GM21381 (cell line): ENCODE measurements around the gene ZNF764.
"Not testable (repeated sequence)": the region's sequence is repeated elsewhere in the genome, so short reads cannot be mapped to it uniquely, and the experiment has no call there.

ENCODE experiments used
- ATAC-seq: cut with Tn5 transposase; IDR thresholded peaks from one replicate; pipeline ENCODE4 v1.9.1; 2021; ENCODE audit warnings: mild to moderate bottlenecking, moderate library complexity; ENCODE audit not compliant: unreplicated experiment

Gene ZNF764

DNA sequence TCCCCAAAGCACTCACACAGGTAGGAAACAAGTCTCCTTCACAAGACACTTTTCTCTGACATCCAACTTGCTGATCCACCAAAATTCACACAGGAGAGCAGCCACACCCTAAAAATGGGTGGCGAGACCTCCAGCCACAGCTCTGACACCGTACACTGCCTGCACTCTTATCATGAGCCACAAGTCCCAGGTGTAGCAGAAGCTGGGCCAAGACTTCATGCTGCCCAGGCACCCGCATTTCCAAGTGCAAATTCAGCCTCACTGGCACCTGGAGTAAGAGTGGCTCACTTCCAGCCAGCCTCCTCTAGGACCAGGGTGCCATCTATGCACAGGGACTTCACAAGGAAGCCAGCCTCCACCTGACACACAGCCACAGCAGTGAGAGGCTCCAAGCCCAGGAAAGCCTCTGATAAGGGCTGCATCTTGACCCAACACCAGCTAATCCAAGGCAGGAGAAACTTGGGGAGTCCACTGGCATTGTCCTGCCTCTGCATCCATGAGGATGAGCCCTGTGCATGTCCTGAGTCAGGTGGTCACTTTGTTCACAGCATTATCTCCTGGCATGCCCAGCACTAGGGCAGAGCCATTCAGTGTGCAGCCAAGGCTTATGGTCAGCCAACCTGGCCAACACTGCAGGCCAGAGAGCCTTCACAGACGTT, 29.2 kb downstream of the ZNF764 start:
- ATAC-seq: no peak

DNA sequence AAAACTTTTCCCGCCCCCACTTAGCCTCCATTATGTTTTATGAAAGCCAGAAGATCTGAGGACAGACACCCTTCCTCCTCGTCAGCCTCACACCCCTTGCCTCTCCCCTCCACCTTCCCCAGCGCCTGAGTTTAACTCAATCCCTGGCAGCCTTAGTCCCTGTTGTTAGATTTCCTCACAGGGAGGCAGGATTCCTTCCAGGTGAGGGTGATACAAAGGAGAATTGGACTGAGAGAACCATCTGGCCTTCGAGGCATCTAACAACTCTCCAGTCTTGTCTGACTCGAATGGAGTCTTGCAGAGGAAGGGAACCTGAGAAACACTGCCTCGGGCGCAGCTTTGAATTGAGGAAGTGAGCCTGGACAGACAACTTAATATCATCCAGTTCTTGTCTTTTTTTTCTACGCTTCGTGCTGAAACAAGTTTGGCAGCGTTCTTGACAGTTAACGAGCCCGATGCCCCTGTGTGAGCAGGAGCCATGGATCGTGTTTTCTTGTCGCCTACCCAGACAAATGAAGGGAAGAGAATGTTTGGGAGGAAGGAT, 30.5 kb downstream of the ZNF764 start:
- no peak for ATAC-seq

DNA sequence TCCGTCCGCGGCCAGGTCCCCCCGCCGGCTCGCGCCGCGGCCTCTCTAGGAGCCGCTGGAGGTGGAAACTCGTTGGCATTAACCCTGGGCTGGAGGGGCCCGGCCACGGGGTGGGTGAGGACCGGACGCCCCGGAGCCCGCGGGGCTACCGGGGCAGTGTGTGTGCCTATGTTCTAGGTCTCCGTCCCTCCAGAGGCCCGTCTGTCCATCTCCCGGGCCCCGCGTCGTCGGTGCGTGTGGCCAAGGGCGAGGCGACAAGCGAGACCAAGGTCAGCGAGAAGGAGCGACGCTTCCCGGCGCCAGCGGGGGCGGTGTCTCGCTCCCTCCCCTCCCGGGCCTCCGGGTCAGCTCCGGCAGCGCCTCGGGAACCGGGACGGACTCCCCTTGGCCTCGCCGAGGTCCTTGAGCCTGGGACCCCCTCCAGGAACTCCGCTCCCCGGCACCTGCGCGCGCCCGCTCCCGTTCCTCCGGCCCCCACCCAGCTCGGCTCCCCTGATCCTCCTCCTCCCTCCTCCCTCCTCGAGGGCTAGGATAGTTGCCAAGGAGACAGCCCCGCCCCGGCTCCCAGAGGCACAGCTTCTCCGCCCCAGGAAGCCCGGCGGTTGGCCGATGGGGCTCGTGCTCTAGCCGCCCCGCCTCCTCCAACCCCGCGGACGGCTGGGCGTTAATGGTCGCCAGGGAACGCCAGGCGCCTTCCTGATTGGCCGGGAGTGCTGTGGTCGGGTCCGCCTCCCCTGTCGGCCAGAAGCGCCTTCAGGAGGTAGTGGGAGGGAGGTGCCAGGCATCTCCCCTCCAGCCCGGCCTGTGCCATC, 31.1 kb downstream of the ZNF764 start:
- peak; percentile 73 for ATAC-seq

DNA sequence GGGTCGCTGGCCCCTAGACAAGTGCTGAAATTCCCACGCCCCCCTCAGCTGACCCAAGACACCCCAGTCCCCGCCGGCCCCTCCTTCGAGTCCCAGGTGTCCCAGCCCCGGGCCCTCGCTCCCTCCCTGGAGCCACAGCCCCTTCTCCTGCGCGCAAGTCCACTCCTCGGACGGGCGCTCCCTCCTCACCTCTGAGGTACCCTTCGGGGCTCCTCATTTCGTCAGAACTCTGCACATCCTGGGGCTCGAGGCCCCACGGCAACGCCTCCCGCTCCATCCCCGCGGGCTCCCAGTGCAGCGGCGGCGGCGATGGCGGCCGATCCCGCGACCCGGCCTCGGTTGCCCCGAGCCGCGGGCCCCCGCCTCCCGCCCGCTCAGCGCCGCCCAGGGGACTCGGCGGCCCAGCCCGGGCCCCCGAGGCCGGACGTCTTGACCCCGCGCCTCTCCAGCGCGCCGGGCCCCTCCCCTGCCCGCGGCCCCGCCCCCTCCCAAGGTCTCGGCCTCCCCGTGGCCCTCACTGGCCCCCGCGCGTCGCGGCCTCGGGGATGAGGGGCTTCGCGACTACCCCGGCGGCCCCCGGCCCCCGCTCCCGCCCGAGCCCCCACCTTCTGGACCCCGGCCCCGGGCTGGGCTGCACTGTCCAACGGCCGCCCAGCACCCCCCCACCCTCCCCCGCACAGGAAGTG, 31.9 kb downstream of the ZNF764 start, which contains the start of gene ZNF768:
ZNF768 (minus strand) TSS at position 430 of the 686 bp plus-strand sequence; CDS start at position 277, 153 bp downstream.
- peak; percentile 36 for ATAC-seq

DNA sequence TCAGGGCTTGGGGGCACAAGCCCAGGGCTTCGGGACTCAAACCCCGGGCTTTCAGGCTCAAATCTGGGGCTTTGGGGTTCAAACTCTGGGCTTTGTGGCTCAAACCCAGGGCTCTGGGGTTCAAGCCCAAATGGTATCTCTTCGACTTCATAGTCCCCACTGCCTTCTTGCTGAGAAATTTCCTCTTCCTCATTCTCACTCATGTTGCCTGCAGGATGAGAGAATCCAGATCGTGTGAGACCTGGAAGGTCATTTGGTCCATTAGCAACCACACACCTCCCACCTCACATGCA, 32.4 kb downstream of the ZNF764 start:
- ATAC-seq: no peak

DNA sequence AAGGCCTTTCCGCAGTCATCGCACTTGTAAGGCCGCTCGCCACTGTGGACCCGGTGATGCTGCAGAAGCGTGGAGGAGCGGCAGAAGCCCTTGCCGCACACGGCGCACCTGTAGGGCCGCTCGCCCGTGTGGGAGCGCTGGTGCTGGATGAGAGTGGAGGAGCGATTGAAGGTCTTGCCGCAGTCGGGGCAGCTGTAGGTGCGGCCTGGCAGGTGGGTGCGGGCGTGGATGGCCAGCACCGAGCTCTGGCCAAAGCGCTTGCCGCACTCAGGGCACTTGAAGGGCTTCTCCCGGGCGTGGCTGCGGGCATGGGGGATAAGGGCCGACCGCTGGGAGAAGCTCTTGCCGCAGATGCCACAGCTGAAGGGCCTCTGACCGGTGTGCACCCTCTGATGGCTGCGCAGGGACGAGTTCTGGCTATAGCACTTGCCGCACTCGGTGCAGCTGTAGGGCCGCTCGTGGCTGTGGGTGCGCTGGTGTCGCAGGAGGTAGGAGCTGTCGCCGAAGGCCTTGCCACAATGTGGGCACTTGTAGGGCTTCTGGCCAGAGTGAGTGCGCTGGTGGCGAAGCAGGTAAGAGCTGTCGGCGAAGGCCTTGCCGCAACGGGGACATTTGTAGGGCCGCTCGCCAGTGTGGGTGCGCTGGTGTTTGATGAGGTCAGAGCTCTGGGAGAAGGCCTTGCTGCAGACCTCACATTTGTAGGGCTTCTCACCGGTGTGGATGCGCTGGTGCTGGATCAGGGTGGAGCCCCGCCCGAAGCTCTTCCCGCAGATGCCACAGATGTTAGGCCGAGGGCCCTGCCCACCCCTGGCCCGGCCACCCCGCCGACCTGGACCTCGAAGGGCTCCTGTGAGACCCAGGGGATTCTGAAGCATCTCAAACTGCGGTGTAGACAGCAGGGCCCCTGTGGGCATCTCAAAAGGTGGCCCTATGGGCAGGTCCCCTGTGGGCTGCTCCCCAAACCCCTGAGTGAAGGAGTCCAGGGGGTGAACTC, 33.3 kb downstream of the ZNF764 start:
- ATAC-seq: no peak

DNA sequence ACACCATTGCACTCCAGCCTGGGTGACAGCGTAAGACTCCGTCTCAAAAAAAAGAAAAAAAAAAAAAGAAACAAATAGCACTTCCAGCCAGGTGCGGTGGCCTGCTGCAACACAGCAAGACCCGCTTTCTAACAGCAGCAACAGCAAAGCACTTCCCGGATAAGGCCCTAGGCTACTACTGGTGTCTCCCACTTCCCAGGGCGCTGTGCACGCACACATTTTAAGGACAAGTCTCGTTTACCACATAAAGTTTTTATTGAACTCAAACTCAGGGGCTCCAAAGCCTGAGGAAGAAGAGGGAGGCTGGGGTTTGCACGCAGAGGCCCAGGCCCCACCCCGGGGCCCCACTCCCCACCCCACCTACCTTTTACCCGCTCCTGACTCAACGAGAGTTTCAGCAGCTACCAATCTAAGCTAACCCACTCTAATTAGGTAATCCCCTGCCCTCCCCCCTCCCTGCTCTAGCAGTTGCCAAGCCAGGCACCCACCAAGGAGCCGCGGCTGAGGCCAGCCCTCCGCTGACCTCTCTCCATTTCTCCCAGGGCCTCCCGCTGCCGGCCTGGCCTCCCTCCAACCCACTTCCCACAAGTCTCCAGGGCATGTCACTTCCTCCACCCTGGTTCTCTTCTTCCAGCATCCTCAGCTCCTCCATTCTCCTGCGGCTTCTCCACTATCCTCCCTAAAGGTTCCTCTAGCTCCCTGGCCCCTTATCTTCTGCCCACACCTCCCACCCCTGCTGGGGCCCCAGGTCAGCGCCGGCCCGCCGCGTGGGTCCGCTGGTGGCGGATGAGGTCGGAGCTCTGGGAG, 34.2 kb downstream of the ZNF764 start:
- no peak for ATAC-seq

DNA sequence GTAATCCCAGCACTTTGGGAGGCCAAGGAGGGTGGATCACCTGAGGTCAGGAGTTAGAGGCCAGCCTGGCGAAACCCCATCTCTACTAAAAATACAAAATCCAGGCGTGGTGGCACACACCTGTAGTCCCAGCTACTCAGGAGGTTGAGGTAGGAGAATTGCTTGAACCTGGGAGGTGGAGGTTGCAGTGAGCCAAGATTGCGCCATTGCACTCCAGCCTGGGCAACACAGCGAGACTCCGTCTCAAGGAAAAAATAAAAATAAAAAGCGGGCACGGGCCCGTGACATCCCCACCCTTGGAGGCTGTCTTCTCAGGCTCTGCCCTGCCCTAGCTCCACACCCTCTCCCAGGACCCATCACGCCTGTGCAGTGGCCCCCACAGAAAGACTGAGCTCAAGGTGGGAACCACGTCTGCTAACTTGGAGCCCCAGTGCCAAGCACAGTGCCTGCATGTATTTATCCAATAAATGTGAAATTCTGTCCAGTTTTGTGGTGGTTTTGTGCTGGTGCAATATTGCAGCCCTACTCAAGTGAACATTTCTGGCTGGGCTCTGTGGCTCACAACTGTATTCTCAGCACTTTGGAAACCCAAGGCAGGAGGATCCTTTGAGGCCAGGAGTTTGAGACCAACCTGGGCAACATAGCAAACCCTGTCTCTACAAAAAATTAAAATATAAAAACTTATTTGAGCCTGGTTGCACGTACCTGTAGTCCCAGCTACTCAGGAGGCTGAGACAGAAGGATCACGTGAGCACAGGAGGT, 35.3 kb downstream of the ZNF764 start:
- not testable (repeated sequence) for ATAC-seq

DNA sequence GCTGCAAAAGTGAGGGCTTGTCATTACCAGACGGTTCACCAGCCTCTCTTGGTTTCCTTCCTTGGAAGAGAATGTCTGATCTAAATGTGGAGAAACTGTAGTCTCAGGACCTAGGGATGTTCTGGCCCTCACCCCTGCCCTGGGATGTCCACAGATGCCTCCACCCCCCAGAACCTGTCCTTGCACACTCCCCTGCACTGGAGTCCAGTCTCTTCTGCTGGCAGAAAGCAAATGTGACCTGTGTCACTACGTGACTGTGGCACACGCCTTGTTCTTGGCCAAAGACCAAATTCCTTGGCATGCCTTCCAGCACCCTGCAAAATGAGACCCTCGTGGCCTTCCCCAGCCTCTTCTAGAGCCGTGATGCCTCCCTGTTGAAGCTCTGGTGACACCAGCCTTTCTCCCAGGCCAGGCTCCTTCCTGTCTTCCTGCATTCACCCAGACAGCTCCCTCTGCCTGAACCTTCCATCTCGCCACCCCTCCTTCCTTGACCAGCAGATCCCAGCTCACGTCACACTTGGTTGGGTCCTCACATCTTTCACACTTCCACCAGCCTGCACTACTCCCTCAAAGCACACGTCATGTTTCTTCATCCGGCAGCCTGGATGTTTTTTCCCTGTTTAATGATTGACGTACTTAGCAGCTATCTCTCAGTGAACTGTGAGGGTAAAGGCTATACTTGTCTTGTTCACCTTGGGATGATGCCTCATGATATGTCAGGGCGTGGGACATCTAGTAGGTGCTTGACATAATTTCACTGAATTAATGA, 36.1 kb downstream of the ZNF764 start:
- no peak for ATAC-seq

DNA sequence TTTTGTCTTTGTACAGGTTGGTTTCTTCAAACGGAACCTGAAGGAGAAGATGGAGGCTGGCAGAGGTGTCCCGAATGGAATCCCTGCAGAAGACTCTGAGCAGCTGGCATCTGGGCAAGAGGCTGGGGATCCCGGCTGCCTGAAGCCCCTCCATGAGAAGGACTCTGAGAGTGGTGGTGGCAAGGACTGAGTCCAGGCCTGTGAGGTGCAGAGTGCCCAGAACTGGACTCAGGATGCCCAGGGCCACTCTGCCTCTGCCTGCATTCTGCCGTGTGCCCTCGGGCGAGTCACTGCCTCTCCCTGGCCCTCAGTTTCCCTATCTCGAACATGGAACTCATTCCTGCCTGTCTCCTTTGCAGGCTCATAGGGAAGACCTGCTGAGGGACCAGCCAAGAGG, 36.7 kb downstream of the ZNF764 start:
- ATAC-seq: no peak

DNA sequence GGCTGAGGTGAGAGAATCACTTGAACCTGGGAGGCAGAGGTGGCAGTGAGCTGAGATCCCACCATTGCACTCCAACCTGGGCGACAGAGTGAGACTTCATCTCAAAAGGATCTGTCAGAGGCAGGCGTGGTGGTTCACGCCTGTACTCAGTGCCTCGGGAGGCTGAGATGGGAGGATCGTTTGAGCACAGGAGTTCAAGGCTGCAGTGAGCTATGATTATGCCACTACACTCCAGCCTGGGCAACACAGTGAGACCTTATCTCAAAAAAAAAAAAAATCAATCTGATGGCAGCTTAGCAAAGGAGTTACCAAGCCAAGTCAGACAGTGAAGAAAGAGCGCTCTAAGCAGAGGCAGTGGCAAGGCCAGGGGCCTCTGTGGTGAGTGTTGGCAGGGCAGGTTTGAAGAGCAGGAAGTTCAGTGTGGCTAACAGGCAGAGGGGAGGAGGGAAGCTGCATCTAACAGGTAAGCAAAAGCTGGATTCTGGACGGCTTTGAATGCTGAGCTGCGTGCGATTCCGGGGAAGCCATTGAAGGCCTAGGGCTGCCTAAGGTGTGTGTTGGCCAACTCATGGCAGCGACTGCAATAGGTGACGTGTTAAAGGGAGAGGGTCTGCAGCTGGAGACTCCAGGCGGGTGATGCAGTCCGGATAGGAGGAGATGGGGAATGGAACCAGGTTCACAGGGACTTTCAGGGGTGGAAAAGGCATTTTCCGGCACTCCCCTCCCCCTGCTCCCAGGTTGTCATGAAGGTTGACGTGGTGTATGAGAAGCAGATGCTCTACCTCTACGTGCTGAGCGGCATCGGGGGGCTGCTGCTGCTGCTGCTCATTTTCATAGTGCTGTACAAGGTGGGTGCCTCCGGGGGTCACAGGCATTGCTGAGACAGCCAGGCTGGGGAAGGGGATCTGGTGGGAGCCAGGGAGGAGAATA, 38.8 kb downstream of the ZNF764 start:
- no peak for ATAC-seq

DNA sequence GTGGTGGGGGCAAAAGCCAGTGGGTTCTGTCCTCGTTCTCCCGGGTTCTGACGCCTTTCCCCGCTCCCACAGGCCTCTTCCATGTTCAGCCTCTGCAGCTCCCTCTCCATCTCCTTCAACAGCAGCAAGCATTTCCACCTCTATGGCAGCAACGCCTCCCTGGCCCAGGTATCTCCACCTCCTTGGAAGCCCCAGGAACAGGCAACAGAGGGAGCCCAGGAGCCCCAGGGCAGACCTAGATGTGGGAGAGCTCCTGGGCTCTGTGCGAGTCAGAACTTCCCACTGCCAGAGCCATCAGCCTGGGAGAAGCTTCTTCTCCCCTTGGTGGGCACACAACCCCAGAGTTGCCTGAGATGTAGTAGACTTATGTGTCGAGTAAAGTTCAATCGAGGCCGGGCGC, 39.6 kb downstream of the ZNF764 start:
- ATAC-seq: no peak

DNA sequence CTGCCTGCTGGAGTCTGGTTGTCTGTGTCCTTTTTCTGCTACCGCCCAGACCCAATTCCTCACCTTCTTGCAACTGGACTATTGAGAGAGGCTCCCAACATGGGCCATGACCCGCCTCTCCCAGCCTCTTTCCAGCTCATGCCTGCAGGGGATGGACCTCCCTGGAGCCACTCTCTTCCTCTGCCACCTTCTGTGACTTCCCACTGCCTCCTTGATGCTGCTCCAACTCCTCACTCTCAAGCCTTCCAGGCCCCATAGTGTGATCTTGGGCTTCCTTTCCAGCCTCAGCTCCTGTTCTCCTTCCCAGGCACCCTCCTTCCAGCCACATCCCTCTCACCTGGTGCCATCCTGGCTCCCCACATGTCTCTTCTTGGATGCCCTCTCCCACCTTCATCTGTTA, 42.9 kb downstream of the ZNF764 start:
- ATAC-seq: no peak

DNA sequence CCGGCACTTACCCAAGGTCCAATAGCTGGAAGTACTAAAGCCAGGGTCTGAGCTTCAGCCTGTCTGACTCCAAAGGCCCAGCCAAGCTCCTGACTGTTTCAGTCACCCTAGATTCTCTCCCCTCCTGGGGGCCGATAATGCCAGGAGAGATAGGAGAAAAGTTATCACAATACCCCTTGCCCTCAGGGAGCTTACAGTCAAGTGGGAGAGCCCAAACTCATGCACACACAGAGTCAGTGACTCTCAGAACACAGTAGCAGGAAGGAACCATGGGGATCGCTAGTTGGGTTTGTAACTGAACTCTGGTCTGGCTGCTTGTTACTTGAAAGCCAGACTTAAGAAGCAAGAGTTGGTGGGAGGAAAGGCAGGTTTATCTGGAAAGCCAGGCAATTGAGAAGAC, 46.7 kb downstream of the ZNF764 start:
- no peak for ATAC-seq

DNA sequence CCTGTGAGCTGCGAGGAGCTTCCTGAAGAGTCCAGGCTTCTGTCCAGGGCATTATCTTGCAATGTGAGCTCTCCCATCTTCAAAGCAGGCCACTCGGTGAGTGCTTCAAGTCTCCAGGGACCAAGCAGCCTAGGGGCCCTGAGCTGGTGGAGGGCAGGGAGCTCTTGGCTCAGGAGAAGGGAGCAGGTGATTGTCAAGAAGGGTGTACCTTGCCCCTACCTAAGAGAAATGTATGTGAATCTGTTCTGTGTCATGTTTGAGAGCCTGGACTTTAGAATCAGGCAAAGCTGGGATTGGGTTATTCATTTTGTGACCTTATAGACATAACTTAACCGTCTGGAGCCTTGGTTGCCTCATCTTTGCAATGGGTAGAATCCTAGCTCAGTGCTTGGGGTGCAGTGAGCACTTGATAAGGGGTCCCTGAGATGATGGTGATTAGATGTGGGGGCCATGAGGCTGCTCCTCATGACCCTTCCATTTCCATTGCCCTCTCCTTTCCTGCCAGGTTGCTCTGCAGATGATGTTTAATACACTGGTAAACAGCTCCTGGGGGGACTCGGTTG, 47.7 kb downstream of the ZNF764 start:
- ATAC-seq: no peak

DNA sequence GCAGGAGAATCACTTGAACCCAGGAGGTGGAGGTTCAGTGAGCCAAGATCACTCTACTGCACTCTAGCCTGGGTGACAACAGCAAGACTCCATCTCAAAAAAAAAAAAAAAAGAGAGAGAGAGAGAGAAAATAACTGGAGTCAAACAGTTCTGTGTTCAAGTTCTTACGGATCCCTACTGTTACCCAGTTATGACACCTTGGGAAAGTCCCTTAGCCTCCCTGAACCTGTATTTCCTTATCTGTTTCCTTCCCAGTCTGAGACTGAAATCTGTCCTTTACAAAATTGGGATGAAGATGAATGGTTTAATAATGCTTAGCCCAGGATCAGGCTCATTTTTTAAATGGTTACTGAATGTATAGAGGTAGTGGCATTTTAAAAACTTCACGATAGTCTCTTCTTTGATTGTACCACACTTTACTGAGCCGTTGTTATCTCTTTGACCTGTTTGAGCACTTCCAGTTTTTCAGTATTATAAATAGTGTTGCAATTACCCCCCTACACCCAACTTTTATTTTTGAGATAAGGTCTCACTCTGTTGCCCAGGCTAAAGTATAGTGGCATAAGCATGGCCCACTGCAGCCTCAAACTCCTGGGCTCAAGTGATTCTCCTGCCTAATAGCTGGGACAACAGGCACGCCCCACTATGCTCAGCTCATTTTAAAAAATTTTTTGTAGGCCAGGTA, 49.0 kb downstream of the ZNF764 start:
- no peak for ATAC-seq
